ENCODE data around the gene IL16.
"Not testable (repeated sequence)": the region's sequence is repeated elsewhere in the genome, so short reads cannot be mapped to it uniquely, and the experiment has no call there.

The IL16 gene

DNA sequence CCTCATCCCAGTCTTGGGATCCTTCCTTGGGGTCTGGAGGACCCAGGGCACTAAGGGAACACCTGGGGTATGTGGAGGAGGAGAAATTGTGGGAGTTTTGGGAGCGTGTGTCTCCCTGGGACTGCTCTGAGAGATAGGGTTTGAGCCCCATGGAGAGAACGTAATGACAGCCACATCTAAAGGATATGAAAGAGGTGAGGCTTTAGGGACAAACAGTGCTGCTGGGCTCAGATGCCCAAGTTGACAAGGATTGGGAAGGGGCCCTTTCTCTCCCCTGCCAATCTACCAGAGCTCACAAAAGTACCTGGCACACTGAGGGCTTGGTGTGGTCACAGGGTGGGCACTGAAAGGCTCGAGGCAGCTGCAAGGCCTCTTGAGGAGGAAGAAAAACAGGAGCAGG lies 140.6 kb downstream of the IL16 start:
- no peak overlapping the region for H3K4me3 ChIP-seq (ENCODE audit: low read length)
- H3K27me3 ChIP-seq (ENCODE audit: control insufficient read depth, insufficient read depth, low read length): peaks cover 8% of the 10 kb centered on the region
- no peak overlapping the region for H3K4me2 ChIP-seq (ENCODE audit: low read length)
- H3K36me3 ChIP-seq (ENCODE audit: insufficient read depth, low read length): no peaks in the 10 kb centered on the region
- H3K9me3 ChIP-seq (replicated peaks; ENCODE audit: low read length): no peaks in the 10 kb centered on the region
- no peak overlapping the region for H3K9ac ChIP-seq (ENCODE audit: low read depth, low read length)
- peaks cover 25% of the 10 kb centered on the region for H3K4me1 ChIP-seq (ENCODE audit: control insufficient read depth, insufficient read depth, low read length)

GRCh38 chr15:81337713-81338157 lies 141.1 kb downstream of the IL16 start:
- peak overlapping the region; percentile 35 for H3K9ac ChIP-seq (ENCODE audit: low read depth, low read length)
- H3K36me3 ChIP-seq (ENCODE audit: insufficient read depth, low read length): no peaks in the 10 kb centered on the region
- peaks cover 13% of the 10 kb centered on the region for H3K27me3 ChIP-seq (ENCODE audit: control insufficient read depth, insufficient read depth, low read length)
- peaks cover 25% of the 10 kb centered on the region for H3K4me1 ChIP-seq (ENCODE audit: control insufficient read depth, insufficient read depth, low read length)
- H3K9me3 ChIP-seq (replicated peaks; ENCODE audit: low read length): no peaks in the 10 kb centered on the region
- peak overlapping the region; percentile 36 for H3K4me3 ChIP-seq (ENCODE audit: low read length)
- peak overlapping the region; percentile 45 for H3K4me2 ChIP-seq (ENCODE audit: low read length)

DNA sequence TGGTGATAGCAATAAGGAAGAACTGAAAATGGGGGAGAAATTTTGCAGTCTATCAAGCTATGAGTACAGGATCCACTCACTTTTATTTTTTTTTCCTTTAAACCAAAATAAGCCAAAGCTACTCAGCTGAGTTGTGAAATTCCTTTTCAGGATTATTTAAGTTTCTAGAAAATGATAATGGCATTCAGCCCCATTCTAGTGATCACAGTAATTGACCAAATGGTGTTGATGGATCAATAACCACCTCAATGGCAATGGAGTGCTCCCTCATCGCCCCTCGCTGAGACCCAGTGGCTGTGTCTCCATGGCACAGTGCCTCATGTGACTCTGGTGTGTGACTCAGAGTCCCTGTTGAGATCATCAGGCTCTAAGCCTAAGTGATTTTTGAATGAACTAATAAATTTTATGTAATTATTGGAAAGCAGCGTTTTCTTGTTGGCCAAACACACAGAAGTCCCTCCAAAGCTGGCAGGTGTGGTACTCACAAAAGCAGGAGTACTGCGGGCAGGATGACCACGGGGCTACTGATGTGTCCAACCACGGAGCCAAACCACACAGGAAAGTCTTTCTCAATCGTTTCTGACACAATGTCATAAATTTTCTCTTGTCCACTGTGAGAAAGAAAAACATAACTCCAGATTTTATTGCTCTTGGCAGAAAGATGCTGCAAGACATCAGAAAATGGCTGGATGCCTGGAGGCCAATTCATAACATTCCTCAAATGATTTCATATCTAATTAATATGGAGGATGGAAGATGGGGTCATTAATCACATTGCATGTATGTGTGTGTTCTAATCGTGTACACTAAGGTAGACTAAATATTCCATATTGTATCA lies 141.7 kb downstream of the IL16 start:
- Histone ChIP-seq H3K9ac (ENCODE audit: low read depth, low read length) (peak overlapping the region; percentile 35), H3K4me3 (ENCODE audit: low read length) (peak overlapping the region; percentile 36), H3K27me3 (ENCODE audit: control insufficient read depth, insufficient read depth, low read length) (peaks cover 14% of the 10 kb centered on the region), H3K9me3 (replicated peaks; ENCODE audit: low read length) (no peaks in the 10 kb centered on the region), H3K4me2 (ENCODE audit: low read length) (peak overlapping the region; percentile 45), H3K4me1 (ENCODE audit: control insufficient read depth, insufficient read depth, low read length) (peaks cover 25% of the 10 kb centered on the region), H3K36me3 (ENCODE audit: insufficient read depth, low read length) (no peaks in the 10 kb centered on the region)

DNA sequence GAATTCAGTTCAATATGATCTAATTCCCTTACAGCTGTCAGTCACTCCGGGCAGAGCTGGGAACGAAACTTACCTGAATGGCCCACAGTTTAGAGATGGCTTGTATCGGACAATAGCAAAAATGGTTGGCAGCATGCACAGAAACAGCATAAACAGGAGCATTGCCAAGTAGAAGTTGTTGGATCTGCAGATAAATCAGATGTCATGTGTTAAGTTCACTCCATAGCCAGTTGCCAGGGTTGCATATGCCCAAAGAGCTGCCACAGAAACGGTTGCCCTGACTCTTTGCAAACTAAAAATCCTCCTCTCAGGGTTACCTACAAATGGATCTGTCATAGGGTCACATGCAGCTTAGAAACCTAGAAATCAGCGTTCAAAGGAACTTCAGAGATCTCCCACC lies 142.6 kb downstream of the IL16 start:
- H3K4me2 ChIP-seq (ENCODE audit: low read length): peak overlapping the region; percentile 45
- no peaks in the 10 kb centered on the region for H3K9me3 ChIP-seq (replicated peaks; ENCODE audit: low read length)
- peaks cover 14% of the 10 kb centered on the region for H3K27me3 ChIP-seq (ENCODE audit: control insufficient read depth, insufficient read depth, low read length)
- no peak overlapping the region for H3K9ac ChIP-seq (ENCODE audit: low read depth, low read length)
- no peaks in the 10 kb centered on the region for H3K36me3 ChIP-seq (ENCODE audit: insufficient read depth, low read length)
- H3K4me3 ChIP-seq (ENCODE audit: low read length): peak overlapping the region; percentile 27
- H3K4me1 ChIP-seq (ENCODE audit: control insufficient read depth, insufficient read depth, low read length): peaks cover 25% of the 10 kb centered on the region

DNA sequence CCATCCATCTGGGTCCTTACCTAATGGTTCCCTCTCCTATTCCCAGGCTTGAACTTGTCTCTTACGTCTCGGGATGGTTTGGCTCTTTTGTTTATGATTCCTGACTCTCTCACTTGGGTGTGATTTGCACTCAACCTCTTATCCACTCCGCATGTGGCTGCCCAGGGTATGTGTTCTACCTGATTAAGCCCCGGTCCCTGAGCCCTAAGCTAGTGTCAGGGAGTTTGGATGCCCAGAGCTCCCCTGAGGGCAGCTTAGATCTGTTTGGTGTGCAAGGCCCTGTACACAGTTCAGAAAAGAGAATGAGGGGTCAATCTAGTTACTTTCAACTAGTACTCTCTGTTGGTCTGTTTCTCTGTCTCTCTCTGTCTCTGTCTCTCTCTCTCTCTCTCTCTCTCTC lies 143.2 kb downstream of the IL16 start:
- Histone ChIP-seq H3K4me1 (ENCODE audit: control insufficient read depth, insufficient read depth, low read length) (peaks cover 25% of the 10 kb centered on the region), H3K9ac (ENCODE audit: low read depth, low read length) (no peak overlapping the region)

GRCh38 chr15:81341351-81341750 lies 144.7 kb downstream of the IL16 start:
- Histone ChIP-seq H3K9me3 (replicated peaks; ENCODE audit: low read length) (no peaks in the 10 kb centered on the region), H3K4me2 (ENCODE audit: low read length) (no peak overlapping the region), H3K4me3 (ENCODE audit: low read length) (no peak overlapping the region), H3K4me1 (ENCODE audit: control insufficient read depth, insufficient read depth, low read length) (peaks cover 25% of the 10 kb centered on the region), H3K9ac (ENCODE audit: low read depth, low read length) (no peak overlapping the region), H3K36me3 (ENCODE audit: insufficient read depth, low read length) (no peaks in the 10 kb centered on the region), H3K27me3 (ENCODE audit: control insufficient read depth, insufficient read depth, low read length) (peaks cover 20% of the 10 kb centered on the region)

More for the DNA sequence above, 143.2 kb downstream of the IL16 start:
- Histone ChIP-seq H3K27me3 (ENCODE audit: control insufficient read depth, insufficient read depth, low read length) (peaks cover 14% of the 10 kb centered on the region), H3K36me3 (ENCODE audit: insufficient read depth, low read length) (no peaks in the 10 kb centered on the region), H3K4me2 (ENCODE audit: low read length) (no peak overlapping the region), H3K4me3 (ENCODE audit: low read length) (no peak overlapping the region), H3K9me3 (replicated peaks; ENCODE audit: low read length) (no peaks in the 10 kb centered on the region)

- Histone ChIP-seq H3K9me3 (replicated peaks; ENCODE audit: low read length) (no peaks in the 10 kb centered on the region), H3K27me3 (ENCODE audit: control insufficient read depth, insufficient read depth, low read length) (peaks cover 31% of the 10 kb centered on the region), H3K9ac (ENCODE audit: low read depth, low read length) (no peak overlapping the region), H3K4me1 (ENCODE audit: control insufficient read depth, insufficient read depth, low read length) (peaks cover 12% of the 10 kb centered on the region), H3K4me2 (ENCODE audit: low read length) (no peak overlapping the region), H3K4me3 (ENCODE audit: low read length) (no peak overlapping the region), H3K36me3 (ENCODE audit: insufficient read depth, low read length) (no peaks in the 10 kb centered on the region)
Measured at GRCh38 chr15:81343371-81343770, 146.7 kb downstream of the IL16 start.

GRCh38 chr15:81346611-81347010 lies 149.9 kb downstream of the IL16 start:
- Histone ChIP-seq H3K9me3 (replicated peaks; ENCODE audit: low read length) (no peaks in the 10 kb centered on the region), H3K36me3 (ENCODE audit: insufficient read depth, low read length) (no peaks in the 10 kb centered on the region), H3K4me1 (ENCODE audit: control insufficient read depth, insufficient read depth, low read length) (no peaks in the 10 kb centered on the region), H3K4me3 (ENCODE audit: low read length) (no peak overlapping the region), H3K27me3 (ENCODE audit: control insufficient read depth, insufficient read depth, low read length) (peaks cover 38% of the 10 kb centered on the region), H3K4me2 (ENCODE audit: low read length) (no peak overlapping the region), H3K9ac (ENCODE audit: low read depth, low read length) (no peak overlapping the region)

DNA sequence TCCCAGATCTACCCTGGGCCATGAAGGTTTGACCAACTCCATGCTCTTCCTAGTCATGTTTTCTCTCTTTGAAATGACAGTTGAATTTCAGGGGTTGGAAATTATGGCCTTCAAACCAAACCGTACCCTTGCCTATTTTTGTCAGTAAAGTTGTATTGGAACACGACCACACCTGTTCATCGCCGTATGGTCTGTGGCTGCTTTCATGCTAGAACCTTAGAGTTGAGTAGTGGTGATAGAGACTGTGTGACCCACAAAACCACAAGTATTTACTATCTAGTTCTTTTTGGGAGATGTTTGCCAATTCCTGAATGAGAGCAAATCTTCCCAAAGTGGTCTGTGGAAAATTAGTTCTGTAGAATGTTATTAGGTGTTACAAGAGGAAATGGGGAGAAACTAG lies 151.2 kb downstream of the IL16 start:
- Histone ChIP-seq H3K27me3 (ENCODE audit: control insufficient read depth, insufficient read depth, low read length) (peaks cover 31% of the 10 kb centered on the region), H3K9ac (ENCODE audit: low read depth, low read length) (no peak overlapping the region), H3K4me2 (ENCODE audit: low read length) (no peak overlapping the region), H3K9me3 (replicated peaks; ENCODE audit: low read length) (no peaks in the 10 kb centered on the region), H3K4me1 (ENCODE audit: control insufficient read depth, insufficient read depth, low read length) (no peaks in the 10 kb centered on the region), H3K4me3 (ENCODE audit: low read length) (no peak overlapping the region), H3K36me3 (ENCODE audit: insufficient read depth, low read length) (no peaks in the 10 kb centered on the region)

- peaks cover 31% of the 10 kb centered on the region for H3K27me3 ChIP-seq (ENCODE audit: control insufficient read depth, insufficient read depth, low read length)
- not testable (repeated sequence) for H3K9ac ChIP-seq (ENCODE audit: low read depth, low read length); H3K4me3 ChIP-seq (ENCODE audit: low read length); H3K36me3 ChIP-seq (ENCODE audit: insufficient read depth, low read length); H3K9me3 ChIP-seq (replicated peaks; ENCODE audit: low read length); H3K4me1 ChIP-seq (ENCODE audit: control insufficient read depth, insufficient read depth, low read length); H3K4me2 ChIP-seq (ENCODE audit: low read length)
Measured at GRCh38 chr15:81348691-81349090, 152.0 kb downstream of the IL16 start.

- Histone ChIP-seq H3K4me3 (ENCODE audit: low read length) (no peak overlapping the region), H3K4me2 (ENCODE audit: low read length) (no peak overlapping the region), H3K9ac (ENCODE audit: low read depth, low read length) (no peak overlapping the region), H3K4me1 (ENCODE audit: control insufficient read depth, insufficient read depth, low read length) (no peaks in the 10 kb centered on the region), H3K36me3 (ENCODE audit: insufficient read depth, low read length) (no peaks in the 10 kb centered on the region), H3K9me3 (replicated peaks; ENCODE audit: low read length) (no peaks in the 10 kb centered on the region), H3K27me3 (ENCODE audit: control insufficient read depth, insufficient read depth, low read length) (peaks cover 31% of the 10 kb centered on the region)
Measured at GRCh38 chr15:81349271-81349670, 152.6 kb downstream of the IL16 start.

- H3K4me3 ChIP-seq (ENCODE audit: low read length): no peak overlapping the region
- no peak overlapping the region for H3K9ac ChIP-seq (ENCODE audit: low read depth, low read length)
- H3K27me3 ChIP-seq (ENCODE audit: control insufficient read depth, insufficient read depth, low read length): peaks cover 38% of the 10 kb centered on the region
- H3K9me3 ChIP-seq (replicated peaks; ENCODE audit: low read length): no peaks in the 10 kb centered on the region
- H3K4me1 ChIP-seq (ENCODE audit: control insufficient read depth, insufficient read depth, low read length): no peaks in the 10 kb centered on the region
- no peaks in the 10 kb centered on the region for H3K36me3 ChIP-seq (ENCODE audit: insufficient read depth, low read length)
- no peak overlapping the region for H3K4me2 ChIP-seq (ENCODE audit: low read length)
Measured at GRCh38 chr15:81351651-81352050, 155.0 kb downstream of the IL16 start.
